Transverse colon (tissue), 4 donors: Measurements from ENCODE around the gene LMAN1L. TPM values are rescaled to one million over a fixed set of nuclear protein-coding genes. Genes with fewer than 3 reads are reported as not detected.

Experiments used
- DNase-seq: peaks from one replicate; pipeline ENCODE4 v3.0.0-alpha.2; 2019
- H3K27ac ChIP-seq, 4 donors: fragments of 200-600 bp; sonication (generic); 2 replicates each; pipeline ENCODE4 v1.5.1; 2016 to 2018; ENCODE audit warnings: inconsistent platforms in 4 of 4
- H3K27me3 ChIP-seq: fragments of 200-600 bp; sonication (generic); 2 replicates; pipeline ENCODE4 v1.5.1; 2017; ENCODE audit warnings: inconsistent platforms
- H3K36me3 ChIP-seq, 4 donors: fragments of 200-600 bp; sonication (generic); 2 replicates each; pipeline ENCODE4 v1.5.1; 2017 to 2019; ENCODE audit warnings: inconsistent platforms in 4 of 4
- H3K4me1 ChIP-seq, 4 donors: fragments of 200-600 bp; sonication (generic); 2 replicates each; pipeline ENCODE4 v1.5.1; 2017 to 2020; ENCODE audit warnings: inconsistent platforms in 4 of 4
- H3K4me3 ChIP-seq, 4 donors: fragments of 200-600 bp; sonication (generic); 1 replicate in 1 of 4; 2 replicates in 3 of 4; pipeline versions ENCODE4 v1.5.1 to v1.6.1; 2017 to 2019; ENCODE audit warnings: inconsistent platforms in 4 of 4
- H3K9me3 ChIP-seq, 2 donors: fragments of 200-600 bp; sonication (generic); 2 replicates each; pipeline ENCODE4 v1.5.1; 2017 to 2019; ENCODE audit warnings: inconsistent platforms in 2 of 2
- CTCF ChIP-seq, 5 experiments: fragments of 200-600 bp in 3 of 5; fragments of 450-650 bp in 2 of 5; sonication (generic) in 3 of 5; IDR thresholded peaks; 1 replicate in 2 of 5; 2 replicates in 3 of 5; pipeline ENCODE4 v1.5.1; 2016 to 2017; ENCODE audit warnings: antibody characterized with exemption in 5 of 5, inconsistent platforms in 3 of 5, mild to moderate bottlenecking in 2 of 5, moderate library complexity in 1 of 5
- EP300 ChIP-seq: sonication (generic); formaldehyde crosslinking; IDR thresholded peaks from one replicate; pipeline ENCODE4 v1.6.1; 2017; ENCODE audit warnings: antibody characterized with exemption, low read depth
- POLR2A ChIP-seq: fragments of 450-650 bp; IDR thresholded peaks from one replicate; pipeline ENCODE4 v1.6.1; 2016; ENCODE audit warnings: antibody characterized with exemption, mild to moderate bottlenecking, moderate library complexity
- POLR2AphosphoS5 ChIP-seq, 3 donors: sonication (generic); formaldehyde crosslinking; IDR thresholded peaks; one replicate each; pipeline ENCODE4 v1.6.1; 2016; ENCODE audit warnings: antibody characterized with exemption in 3 of 3
- whole genome bisulfite sequencing, 2 donors: methylation state at CpG; one replicate each; pipeline ENCODE4 v1.1.5; 2018; ENCODE audit warnings: low coverage in 1 of 2; 5-methylcytosine and 5-hydroxymethylcytosine counted together
- in situ Hi-C, 4 donors: fragments of 200-750 bp; cut with MboI; loops; one replicate each; pipeline versions ENCODE4 v1.15.0 to v1.15.1; 2017; ENCODE audit warnings: low sequenced_read_pairs in 3 of 4, low pct_ligation_motif_present in 1 of 4, low pct_unique_long_range_greater_than_20kb in 1 of 4
- intact Hi-C: fragments of 100-400 bp; cut with DNase I; formaldehyde crosslinking; loops from one replicate; pipeline ENCODE4 v1.15.1; 2023; ENCODE audit warnings: low total_unique reads
- total RNA-seq, 4 donors: library from RNA; depleted of rRNA; stranded (reverse); fragments of >200 nt; gene quantifications; one replicate each; pipeline ENCODE4 v1.1.0, GENCODE V29; 2016

LMAN1L gene
- total RNA-seq, 4 donors from 2014 or later, result 20.2 TPM; not detected in 3

- intact Hi-C loops, result loop anchor here (5.0 kb wide), 1 partner anchor 61 kb away; the partner anchor contains the start of gene ULK3
- H3K27ac ChIP-seq, result peak within 1 kb of the TSS; percentile 84 to 92 (median 86)
- no peaks in the 10 kb centered on the region for H3K27me3 ChIP-seq
- no peak for TF ChIP-seq EP300
- no peak for TF ChIP-seq POLR2A
- peak; percentile 53 to 63 (median 60) for TF ChIP-seq CTCF (IDR thresholded peaks at IDR 0.05)
- TF ChIP-seq POLR2AphosphoS5 (IDR thresholded peaks at IDR 0.05), result peak in 2 of 3 donors; percentile 73 to 74
- 3 to 8% methylated on average over 5 to 25 of the region's 74 CpGs for WGBS, 2 donors
- H3K4me3 ChIP-seq, result peak within 1 kb of the TSS; percentile 60 to 93 (median 75)
- in situ Hi-C loops, result no loop called here
- H3K36me3 ChIP-seq, result no peaks in the 10 kb centered on the region
- DNase-seq, result peak; percentile 81
- peaks cover 41 to 91% (median 71%) of the 10 kb centered on the region in 4 donors for H3K4me1 ChIP-seq
- no peaks in the 10 kb centered on the region for H3K9me3 ChIP-seq
Measured at GRCh38 chr15:74781431-74782258, 31.0 kb upstream of the LMAN1L start, which contains the start of gene CSK. Gene CSK, plus strand, starts transcription at chr15:74782080. Its CDS starts 16,218 bp downstream, at chr15:74798298.

- in situ Hi-C loops (no loop called here), intact Hi-C loops (loop anchor here (5.0 kb wide), 1 partner anchor 60 kb away; the partner anchor contains the start of gene ULK3)
- WGBS, 2 donors, result 0% methylated on average over 35 of the region's 72 CpGs; no CpG with 5 or more reads in 1 of the 2 donors
- peaks cover 49 to 91% (median 73%) of the 10 kb centered on the region in 4 donors for H3K4me1 ChIP-seq
- H3K27ac ChIP-seq, result peak overlapping the region; percentile 84 to 92 (median 86)
- peak overlapping the region; percentile 60 to 93 (median 75) for H3K4me3 ChIP-seq
- no peaks in the 10 kb centered on the region for H3K9me3 ChIP-seq
- H3K27me3 ChIP-seq, result no peaks in the 10 kb centered on the region
- no peaks in the 10 kb centered on the region for H3K36me3 ChIP-seq
- TF ChIP-seq POLR2A (no peak), EP300 (no peak), CTCF (IDR thresholded peaks at IDR 0.05) (no peak), POLR2AphosphoS5 (IDR thresholded peaks at IDR 0.05) (no peak)
- DNase-seq, result peak; percentile 62
Measured at GRCh38 chr15:74782259-74783071, 30.2 kb upstream of the LMAN1L start.

- DNase-seq, result peak; percentile 59
- no peaks in the 10 kb centered on the region for H3K27me3 ChIP-seq
- H3K9me3 ChIP-seq, result no peaks in the 10 kb centered on the region
- peak overlapping the region; percentile 60 to 93 (median 75) for H3K4me3 ChIP-seq
- WGBS, 2 donors, result 3% methylated on average over 12 of the region's 13 CpGs; no CpG with 5 or more reads in 1 of the 2 donors
- H3K4me1 ChIP-seq, result peaks cover 52 to 91% (median 75%) of the 10 kb centered on the region in 4 donors
- H3K36me3 ChIP-seq, result no peaks in the 10 kb centered on the region
- intact Hi-C loops, result loop anchor here (5.0 kb wide), 1 partner anchor 59 kb away; the partner anchor contains the start of gene ULK3
- in situ Hi-C loops, result no loop called here
- TF ChIP-seq CTCF (IDR thresholded peaks at IDR 0.05), result no peak
- TF ChIP-seq EP300, result no peak
- no peak for TF ChIP-seq POLR2A
- TF ChIP-seq POLR2AphosphoS5 (IDR thresholded peaks at IDR 0.05), result no peak
- H3K27ac ChIP-seq, result peak overlapping the region; percentile 84 to 92 (median 86)
Measured at GRCh38 chr15:74783072-74783807, 29.4 kb upstream of the LMAN1L start.
